ENCODE data around the gene WWOX.
A peak's percentile ranks its signal among the peaks of the same experiment; 100 is the strongest.

WWOX gene

GRCh38 chr16:78838276-78838675, 738.8 kb downstream of the WWOX start:
- no peak for DNase-seq (ENCODE audit: low read depth, low spot score)

- no peak for DNase-seq (ENCODE audit: low read depth, low spot score)
Measured at GRCh38 chr16:78842950-78843349, 743.5 kb downstream of the WWOX start.

- no peak for DNase-seq (ENCODE audit: low read depth, low spot score)
Measured at GRCh38 chr16:78843978-78844377, 744.5 kb downstream of the WWOX start.

GRCh38 chr16:78844682-78845081, 745.2 kb downstream of the WWOX start:
- no peak for DNase-seq (ENCODE audit: low read depth, low spot score)

- no peak for DNase-seq (ENCODE audit: low read depth, low spot score)
Measured at GRCh38 chr16:78851266-78851665, 751.8 kb downstream of the WWOX start.

- no peak for DNase-seq (ENCODE audit: low read depth, low spot score)
Measured at GRCh38 chr16:78852081-78852635, 752.7 kb downstream of the WWOX start.

- DNase-seq (ENCODE audit: low read depth, low spot score), result no peak
Measured at GRCh38 chr16:78862022-78862421, 762.6 kb downstream of the WWOX start.

- DNase-seq (ENCODE audit: low read depth, low spot score), result no peak
Measured at GRCh38 chr16:78866521-78866920, 767.1 kb downstream of the WWOX start.

GRCh38 chr16:78869492-78869891, 770.0 kb downstream of the WWOX start:
- DNase-seq (ENCODE audit: low read depth, low spot score), result no peak

- DNase-seq (ENCODE audit: low read depth, low spot score), result no peak
Measured at GRCh38 chr16:78871241-78871640, 771.8 kb downstream of the WWOX start.

- no peak for DNase-seq (ENCODE audit: low read depth, low spot score)
Measured at GRCh38 chr16:78876671-78877070, 777.2 kb downstream of the WWOX start.

GRCh38 chr16:78877114-78877655, 777.7 kb downstream of the WWOX start:
- no peak for DNase-seq (ENCODE audit: low read depth, low spot score)

GRCh38 chr16:78878570-78878969, 779.1 kb downstream of the WWOX start:
- DNase-seq (ENCODE audit: low read depth, low spot score), result no peak

- DNase-seq (ENCODE audit: low read depth, low spot score), result no peak
Measured at GRCh38 chr16:78879011-78879410, 779.6 kb downstream of the WWOX start.

GRCh38 chr16:78882150-78882549, 782.7 kb downstream of the WWOX start:
- DNase-seq (ENCODE audit: low read depth, low spot score), result no peak

GRCh38 chr16:78882751-78883150, 783.3 kb downstream of the WWOX start:
- no peak for DNase-seq (ENCODE audit: low read depth, low spot score)

- DNase-seq (ENCODE audit: low read depth, low spot score), result no peak
Measured at GRCh38 chr16:78884204-78884603, 784.8 kb downstream of the WWOX start.

- DNase-seq (ENCODE audit: low read depth, low spot score), result no peak
Measured at GRCh38 chr16:78889346-78889745, 789.9 kb downstream of the WWOX start.

- no peak for DNase-seq (ENCODE audit: low read depth, low spot score)
Measured at GRCh38 chr16:78890373-78890895, 791.0 kb downstream of the WWOX start.

GRCh38 chr16:78892951-78893733, 793.7 kb downstream of the WWOX start:
- no peak for DNase-seq (ENCODE audit: low read depth, low spot score)

- DNase-seq (ENCODE audit: low read depth, low spot score), result no peak
Measured at GRCh38 chr16:78894886-78895285, 795.4 kb downstream of the WWOX start.

GRCh38 chr16:78895681-78896080, 796.2 kb downstream of the WWOX start:
- DNase-seq (ENCODE audit: low read depth, low spot score), result no peak

- DNase-seq (ENCODE audit: low read depth, low spot score), result peak; percentile 6
Measured at GRCh38 chr16:78896280-78896679, 796.8 kb downstream of the WWOX start.
